OCI-LY7 (cell line): ENCODE results near the gene HMGCL. TPM values are rescaled to one million over a fixed set of nuclear protein-coding genes. Genes with fewer than 3 reads are reported as not detected.
"Not testable (repeated sequence)": the region's sequence is repeated elsewhere in the genome, so short reads cannot be mapped to it uniquely, and the experiment has no call there.

Experiments used
- BruUV-seq: library from RNA; stranded (reverse); fragments of 400-500 nt; replicated peaks from 2 replicates; lab custom pipeline; 2021; lab: Mats Ljungman, UMichigan
- CTCF ChIA-PET: fragments of 300-600 bp; sonication (Branson Sonifier 250); formaldehyde crosslinking; loops from one replicate; lab custom pipeline; 2022; ENCODE audit warnings: antibody characterized with exemption; ENCODE audit not compliant: unreplicated experiment; lab: Charles Lee
- POLR2A ChIA-PET: fragments of 300-600 bp; sonication (Branson Sonifier 250); formaldehyde crosslinking; loops from one replicate; lab custom pipeline; 2022; ENCODE audit warnings: antibody characterized with exemption; lab: Charles Lee
- DNase-seq: peaks from one replicate; pipeline ENCODE4 v3.0.0-alpha.2; 2015; ENCODE audit warnings: low spot score
- H2AFZ ChIP-seq: fragments of 200-600 bp; sonication (generic), shearing (Covaris generic); 2 replicates; pipeline ENCODE4 v1.6.1; 2014; ENCODE audit warnings: mild to moderate bottlenecking, antibody characterized with exemption, low read length, moderate library complexity
- H3K27ac ChIP-seq: fragments of 200-600 bp; sonication (generic); 2 replicates; pipeline ENCODE4 v1.5.1; 2014; ENCODE audit warnings: mixed run types, low read depth, mild to moderate bottlenecking, moderate library complexity, low read length, inconsistent platforms; ENCODE audit not compliant: poor library complexity, severe bottlenecking
- H3K36me3 ChIP-seq: fragments of 200-600 bp; sonication (generic); 2 replicates; pipeline ENCODE4 v1.6.1; 2014; ENCODE audit warnings: mild to moderate bottlenecking, antibody characterized with exemption, low read length, moderate library complexity, mixed read lengths; ENCODE audit not compliant: insufficient read depth
- H3K4me1 ChIP-seq: fragments of 200-600 bp; sonication (generic); 2 replicates; pipeline ENCODE4 v1.5.1; 2014; ENCODE audit warnings: mild to moderate bottlenecking, low read length; ENCODE audit not compliant: insufficient read depth, poor library complexity, severe bottlenecking
- H3K4me2 ChIP-seq: fragments of 200-600 bp; sonication (generic); 2 replicates; pipeline ENCODE4 v1.6.1; 2014; ENCODE audit warnings: mild to moderate bottlenecking, low read length
- H3K4me3 ChIP-seq: fragments of 200-600 bp; sonication (generic); 2 replicates; pipeline ENCODE4 v1.5.1; 2014; ENCODE audit warnings: mild to moderate bottlenecking, low read depth, low read length; ENCODE audit not compliant: poor library complexity, severe bottlenecking
- H3K79me2 ChIP-seq: fragments of 200-600 bp; sonication (generic); 2 replicates; pipeline ENCODE4 v1.6.1; 2016; ENCODE audit warnings: low read depth, mild to moderate bottlenecking, low read length, moderate library complexity, mixed read lengths; ENCODE audit not compliant: insufficient read depth
- H3K9me2 ChIP-seq: fragments of 200-600 bp; sonication (generic); 2 replicates; pipeline ENCODE4 v1.6.1; 2016; ENCODE audit warnings: mild to moderate bottlenecking, low read length, mixed read lengths; ENCODE audit not compliant: insufficient read depth
- H3K9me3 ChIP-seq: fragments of 200-600 bp; sonication (generic); 2 replicates; pipeline ENCODE4 v1.6.1; 2014; ENCODE audit warnings: mild to moderate bottlenecking, mixed run types, low read length, mixed read lengths
- H4K20me1 ChIP-seq: fragments of 200-600 bp; sonication (generic); 2 replicates; pipeline ENCODE4 v1.6.1; 2014; ENCODE audit warnings: mild to moderate bottlenecking, antibody characterized with exemption, low read length, moderate library complexity, mixed read lengths; ENCODE audit not compliant: insufficient read depth
- EZH2phosphoT487 ChIP-seq: fragments of 200-600 bp; sonication (generic); IDR thresholded peaks from 2 replicates; pipeline ENCODE4 v1.6.1; 2018; ENCODE audit warnings: low read depth, borderline replicate concordance, mild to moderate bottlenecking, mixed run types, antibody characterized with exemption, low read length, moderate library complexity, mixed read lengths
- intact Hi-C: fragments of 100-400 bp; cut with micrococcal nuclease; formaldehyde crosslinking; loops from one replicate; pipeline ENCODE4 v1.10.0; 2022; ENCODE audit not compliant: unreplicated experiment
- total RNA-seq, 2 experiments: library from RNA; depleted of rRNA in 1 of 2; stranded (reverse); fragments of >200 nt in 1 of 2; shearing (Covaris generic) in 1 of 2; gene quantifications; 2 replicates each; pipeline ENCODE4 v1.2.3, GENCODE V29; 2014 to 2022
- TF ChIP-seq, protein P1 (sequence below): fragments of 200-600 bp; sonication (generic); conservative IDR thresholded peaks from 2 replicates; pipeline ENCODE4 v1.5.1; 2014; ENCODE audit warnings: mild to moderate bottlenecking, antibody characterized with exemption, low read length, moderate library complexity, mixed read lengths

HMGCL gene
- total RNA-seq, 2 experiments from 2014 or later = 13.1 to 30.7 TPM

GRCh38 chr1:23787701-23788100 is 37.5 kb downstream of the HMGCL start:
- BruUV-seq = TSS peak; percentile 89

GRCh38 chr1:23784846-23785245 is 40.4 kb downstream of the HMGCL start:
- Histone ChIP-seq H3K4me2 (no peak overlapping the region), H3K4me3 (no peak overlapping the region), H3K79me2 (peaks cover 24% of the 10 kb centered on the region; the same call in 1 of the 2 replicates), H2AFZ (no peak overlapping the region), H3K9me2 (no peaks in the 10 kb centered on the region), H3K9me3 (no peaks in the 10 kb centered on the region), H3K36me3 (peaks cover 87% of the 10 kb centered on the region), H3K4me1 (peaks cover 5% of the 10 kb centered on the region), H4K20me1 (no peaks in the 10 kb centered on the region), H3K27ac (no peak overlapping the region)
- CTCF ChIA-PET = no interaction called here
- DNase-seq = no peak
- intact Hi-C loops = no loop called here
- TF ChIP-seq EZH2phosphoT487 = no peak
- TF ChIP-seq, protein P1, sequence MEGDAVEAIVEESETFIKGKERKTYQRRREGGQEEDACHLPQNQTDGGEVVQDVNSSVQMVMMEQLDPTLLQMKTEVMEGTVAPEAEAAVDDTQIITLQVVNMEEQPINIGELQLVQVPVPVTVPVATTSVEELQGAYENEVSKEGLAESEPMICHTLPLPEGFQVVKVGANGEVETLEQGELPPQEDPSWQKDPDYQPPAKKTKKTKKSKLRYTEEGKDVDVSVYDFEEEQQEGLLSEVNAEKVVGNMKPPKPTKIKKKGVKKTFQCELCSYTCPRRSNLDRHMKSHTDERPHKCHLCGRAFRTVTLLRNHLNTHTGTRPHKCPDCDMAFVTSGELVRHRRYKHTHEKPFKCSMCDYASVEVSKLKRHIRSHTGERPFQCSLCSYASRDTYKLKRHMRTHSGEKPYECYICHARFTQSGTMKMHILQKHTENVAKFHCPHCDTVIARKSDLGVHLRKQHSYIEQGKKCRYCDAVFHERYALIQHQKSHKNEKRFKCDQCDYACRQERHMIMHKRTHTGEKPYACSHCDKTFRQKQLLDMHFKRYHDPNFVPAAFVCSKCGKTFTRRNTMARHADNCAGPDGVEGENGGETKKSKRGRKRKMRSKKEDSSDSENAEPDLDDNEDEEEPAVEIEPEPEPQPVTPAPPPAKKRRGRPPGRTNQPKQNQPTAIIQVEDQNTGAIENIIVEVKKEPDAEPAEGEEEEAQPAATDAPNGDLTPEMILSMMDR = no peak
- no TSS peak for BruUV-seq
- POLR2A ChIA-PET = interaction anchor here (0.7 kb wide), 1 partner anchor 154 kb away, joined by 3 read pairs; no protein-coding TSS in a partner anchor

More at GRCh38 chr1:23787701-23788100, 37.5 kb downstream of the HMGCL start:
- Histone ChIP-seq H3K36me3 (peaks cover 61% of the 10 kb centered on the region), H3K27ac (no peak overlapping the region), H3K79me2 (peaks cover 22% of the 10 kb centered on the region; the same call in 1 of the 2 replicates), H4K20me1 (no peaks in the 10 kb centered on the region), H3K4me3 (no peak overlapping the region), H2AFZ (no peak overlapping the region), H3K4me1 (peaks cover 14% of the 10 kb centered on the region), H3K4me2 (no peak overlapping the region), H3K9me2 (no peaks in the 10 kb centered on the region), H3K9me3 (no peaks in the 10 kb centered on the region)
- intact Hi-C loops = no loop called here
- DNase-seq = no peak
- TF ChIP-seq, protein P1 = no peak
- no peak for TF ChIP-seq EZH2phosphoT487
- POLR2A ChIA-PET = interaction anchor here (1.0 to 1.2 kb wide), 3 partner anchors 10 to 143 kb away, joined by 3 to 4 read pairs (median 3); partner anchors contain the start of gene PITHD1
- CTCF ChIA-PET = interaction anchor here (0.6 kb wide), 1 partner anchor 8 kb away, joined by 4 read pairs; no protein-coding TSS in a partner anchor

DNA sequence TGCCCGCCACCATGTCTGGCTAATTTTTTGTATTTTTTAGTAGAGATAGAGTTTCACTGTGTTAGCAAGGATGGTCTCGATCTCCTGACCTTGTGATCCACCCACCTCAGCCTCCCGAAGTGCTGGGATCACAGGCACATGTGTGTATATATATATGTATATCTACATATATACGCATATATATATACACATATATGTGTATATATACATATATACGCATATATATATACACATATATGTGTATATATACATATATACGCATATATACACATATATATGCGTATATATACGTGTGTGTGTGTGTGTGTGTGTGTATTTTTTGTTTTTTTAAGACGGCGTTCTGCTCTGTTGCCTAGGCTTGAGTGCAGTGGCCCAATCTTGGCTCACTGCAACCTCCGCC is 42.1 kb downstream of the HMGCL start:
- H3K4me3 ChIP-seq, POLR2A ChIA-PET, CTCF ChIA-PET, H3K9me2 ChIP-seq, H3K4me2 ChIP-seq, BruUV-seq, H3K27ac ChIP-seq, H2AFZ ChIP-seq, intact Hi-C loops, DNase-seq, H4K20me1 ChIP-seq, H3K9me3 ChIP-seq: not testable (repeated sequence)
- Histone ChIP-seq H3K36me3 (peaks cover 81% of the 10 kb centered on the region), H3K79me2 (peaks cover 39% of the 10 kb centered on the region), H3K4me1 (peaks cover 14% of the 10 kb centered on the region)
